ENCODE data around the gene COL4A2. TPM values are rescaled to one million over a fixed set of nuclear protein-coding genes. Genes with fewer than 3 reads are reported as not detected.

Gene COL4A2
- total and polyA plus RNA-seq, 7 experiments from 2014 or later = 0.05 TPM; not detected in 6

DNA sequence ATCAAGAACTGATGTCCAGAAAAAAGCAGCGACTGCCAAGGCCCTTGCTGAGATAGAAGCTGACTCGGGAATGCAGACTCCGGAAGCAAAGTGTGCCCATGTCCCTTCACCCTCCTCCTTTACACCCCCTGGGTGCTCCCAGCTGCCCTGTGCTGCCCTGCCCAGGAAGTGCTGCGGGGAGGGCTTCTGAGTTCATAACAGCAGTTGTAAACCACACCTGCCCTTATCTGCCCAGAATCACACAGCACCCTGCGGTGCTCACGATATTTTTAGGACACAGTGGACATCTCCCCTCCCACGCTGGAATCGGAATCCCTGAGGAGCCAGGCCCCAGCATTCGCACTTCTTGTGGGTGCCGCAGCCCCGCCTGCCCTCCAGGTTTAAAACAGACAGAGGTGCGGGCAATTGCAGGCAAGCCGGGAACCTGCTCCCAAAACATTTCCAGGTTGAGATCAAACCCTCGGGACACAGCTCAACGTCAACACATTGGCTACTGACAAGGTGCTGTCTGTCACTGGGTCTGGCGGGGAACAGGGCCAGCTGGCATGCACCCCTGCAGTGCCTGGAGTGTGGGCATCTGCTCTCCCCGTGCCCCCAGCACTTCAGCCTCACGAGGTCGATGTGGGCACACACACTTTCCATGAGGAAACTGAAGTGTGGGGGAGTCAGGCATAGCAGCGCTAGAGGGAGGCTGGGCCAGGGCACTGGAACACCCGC is 217.6 kb downstream of the COL4A2 start:
- no peak overlapping the region for H3K27ac ChIP-seq (ENCODE audit: low read depth, low read length)
- DNase-seq = peak in 3 of 9 donors; percentile 6 to 14 (median 14)
- no peaks in the 10 kb centered on the region for H3K27me3 ChIP-seq (ENCODE audit: control insufficient read depth in 2 of 2, insufficient read depth in 2 of 2, low read length in 2 of 2)
- intact Hi-C loops (cut with micrococcal nuclease) = loop anchor here in 1 of 2 donors (5.0 kb wide), 1 partner anchor 38 kb away; the partner anchor contains the start of gene RAB20
- POLR2A ChIA-PET = no interaction called here
- CTCF ChIA-PET = no interaction called here
- H3K9me3 Mint-ChIP-seq = peaks cover 0 to 1% (median 0%) of the 10 kb centered on the region in 11 donors
- no peaks in the 10 kb centered on the region for H3K9me3 ChIP-seq (ENCODE audit: control insufficient read depth in 2 of 3, low read length in 3 of 3)
- peaks cover 0 to 2% (median 0%) of the 10 kb centered on the region in 5 donors for H3K27me3 Mint-ChIP-seq
- peaks cover 9 to 22% of the 10 kb centered on the region in 2 donors for H3K4me1 ChIP-seq (ENCODE audit: control insufficient read depth in 2 of 2, insufficient read depth in 2 of 2, low read length in 2 of 2)
- peak overlapping the region in 5 of 9 donors; percentile 19 to 89 (median 63) for H3K27ac Mint-ChIP-seq
- no peak overlapping the region for H3K4me3 ChIP-seq (ENCODE audit: low read length)
- ATAC-seq = peak; percentile 31
- H3K36me3 Mint-ChIP-seq = peaks cover 0 to 13% (median 6%) of the 10 kb centered on the region in 5 donors
- H3K4me3 Mint-ChIP-seq = peak overlapping the region in 8 of 10 donors; percentile 54 to 77 (median 70)
- H3K4me1 Mint-ChIP-seq = peaks cover 15 to 39% (median 31%) of the 10 kb centered on the region in 7 donors
- no peaks in the 10 kb centered on the region for H3K36me3 ChIP-seq (ENCODE audit: control insufficient read depth in 2 of 3, insufficient read depth in 3 of 3, low read length in 3 of 3)

DNA sequence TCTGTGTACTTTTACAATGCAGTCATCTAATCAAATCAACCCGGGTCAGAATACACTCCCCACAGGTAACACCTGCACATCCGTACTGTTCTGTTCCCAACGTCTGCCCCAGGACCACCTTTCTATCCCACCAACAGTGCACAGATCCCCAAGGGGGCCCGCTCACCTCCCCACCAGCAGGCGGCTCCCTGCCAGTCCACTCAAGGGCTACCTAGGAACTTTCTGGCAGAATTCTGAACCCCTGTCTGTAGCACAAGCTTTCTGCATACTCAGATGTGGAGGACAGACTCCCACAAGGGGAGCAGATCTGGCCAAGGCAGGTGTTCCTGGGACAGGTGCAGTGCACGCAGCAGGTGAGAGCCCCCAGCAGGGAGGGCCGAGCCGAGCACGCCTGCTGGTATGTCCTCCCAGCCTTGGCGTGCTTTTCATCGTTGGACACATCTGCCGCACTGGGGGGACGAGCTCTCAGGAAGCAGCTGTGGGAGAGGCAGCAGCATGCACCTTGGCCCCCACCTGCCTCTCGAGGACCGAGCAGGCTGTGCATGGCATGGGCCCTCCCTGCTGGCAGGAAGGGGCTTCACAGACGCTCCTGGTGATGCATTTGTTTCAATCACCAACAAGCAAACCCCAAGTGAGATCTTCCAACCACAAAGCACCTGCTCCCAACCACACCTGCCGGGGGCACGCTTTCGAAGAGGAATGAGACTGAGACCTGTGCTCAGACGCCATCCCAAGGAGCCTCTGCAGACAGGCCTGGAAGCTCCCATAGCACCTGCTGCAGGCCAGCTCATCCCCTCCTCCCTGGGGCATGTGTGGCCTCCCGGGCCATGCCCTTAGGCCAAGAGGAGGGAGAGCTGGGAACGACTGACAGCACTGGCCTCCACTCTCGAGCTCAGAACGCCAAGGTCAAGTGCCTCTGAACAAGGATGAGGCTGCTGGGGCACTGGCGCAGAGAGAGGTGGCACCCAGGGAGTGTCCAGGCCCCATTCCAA is 218.5 kb downstream of the COL4A2 start:
- intact Hi-C loops (cut with micrococcal nuclease) = loop anchor here in 1 of 2 donors (5.0 kb wide), 1 partner anchor 37 kb away; the partner anchor contains the start of gene RAB20
- Histone ChIP-seq H3K4me1 (ENCODE audit: control insufficient read depth in 2 of 2, insufficient read depth in 2 of 2, low read length in 2 of 2) (peaks cover 9 to 22% of the 10 kb centered on the region in 2 donors), H3K4me3 (ENCODE audit: low read length) (no peak overlapping the region), H3K36me3 (ENCODE audit: control insufficient read depth in 2 of 3, insufficient read depth in 3 of 3, low read length in 3 of 3) (no peaks in the 10 kb centered on the region), H3K9me3 (ENCODE audit: control insufficient read depth in 2 of 3, low read length in 3 of 3) (no peaks in the 10 kb centered on the region), H3K27ac (ENCODE audit: low read depth, low read length) (no peak overlapping the region), H3K27me3 (ENCODE audit: control insufficient read depth in 2 of 2, insufficient read depth in 2 of 2, low read length in 2 of 2) (no peaks in the 10 kb centered on the region)
- Mint-ChIP-seq H3K27ac (peak overlapping the region in 4 of 9 donors; percentile 54 to 89 (median 66)), H3K4me3 (peak overlapping the region in 7 of 10 donors; percentile 37 to 77 (median 71)), H3K36me3 (peaks cover 0 to 6% (median 6%) of the 10 kb centered on the region in 5 donors), H3K27me3 (peaks cover 0 to 2% (median 0%) of the 10 kb centered on the region in 5 donors), H3K4me1 (peaks cover 15 to 39% (median 31%) of the 10 kb centered on the region in 7 donors), H3K9me3 (peaks cover 0 to 1% (median 0%) of the 10 kb centered on the region in 11 donors)
- CTCF ChIA-PET = interaction anchor here (1.3 kb wide), 1 partner anchor 70 kb away, joined by 6 read pairs; no protein-coding TSS in a partner anchor
- POLR2A ChIA-PET = no interaction called here
- peak in 6 of 9 donors; percentile 12 to 36 (median 25) for DNase-seq
- ATAC-seq = no peak

DNA sequence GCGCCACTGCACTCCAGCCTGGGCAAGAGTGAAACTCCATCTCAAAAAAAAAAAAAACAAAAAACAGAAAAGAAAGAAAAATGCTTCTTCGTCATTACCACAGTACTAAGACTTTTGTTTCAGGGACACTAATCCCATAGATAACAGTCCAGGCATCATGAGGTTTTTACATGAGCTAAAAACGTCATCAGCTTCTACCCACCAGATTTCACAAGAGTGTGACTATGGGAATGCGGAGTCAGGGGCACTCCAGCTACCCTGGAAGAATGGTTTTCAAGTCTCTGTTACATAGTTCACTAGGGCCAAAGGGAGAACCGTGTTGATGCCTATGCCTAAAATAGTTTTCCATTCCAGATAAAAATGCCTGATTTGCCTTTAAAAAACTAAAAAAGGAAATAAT is 221.3 kb downstream of the COL4A2 start:
- peaks cover 9 to 22% of the 10 kb centered on the region in 2 donors for H3K4me1 ChIP-seq (ENCODE audit: control insufficient read depth in 2 of 2, insufficient read depth in 2 of 2, low read length in 2 of 2)
- no peak overlapping the region for H3K27ac Mint-ChIP-seq
- H3K27ac ChIP-seq (ENCODE audit: low read depth, low read length) = no peak overlapping the region
- POLR2A ChIA-PET = no interaction called here
- H3K9me3 Mint-ChIP-seq = peaks cover 0 to 3% (median 0%) of the 10 kb centered on the region in 11 donors
- no peak overlapping the region for H3K4me3 ChIP-seq (ENCODE audit: low read length)
- CTCF ChIA-PET = no interaction called here
- H3K4me1 Mint-ChIP-seq = peaks cover 15 to 33% (median 29%) of the 10 kb centered on the region in 7 donors
- peaks cover 0 to 2% (median 0%) of the 10 kb centered on the region in 5 donors for H3K27me3 Mint-ChIP-seq
- H3K27me3 ChIP-seq (ENCODE audit: control insufficient read depth in 2 of 2, insufficient read depth in 2 of 2, low read length in 2 of 2) = no peaks in the 10 kb centered on the region
- DNase-seq (no peak), ATAC-seq (peak; percentile 64)
- H3K36me3 Mint-ChIP-seq = peaks cover 0 to 4% (median 0%) of the 10 kb centered on the region in 5 donors
- intact Hi-C loops (cut with micrococcal nuclease) = loop anchor here in 1 of 2 donors (5.0 kb wide), 1 partner anchor 34 kb away; the partner anchor contains the start of gene RAB20
- no peak overlapping the region for H3K4me3 Mint-ChIP-seq
- H3K36me3 ChIP-seq (ENCODE audit: control insufficient read depth in 2 of 3, insufficient read depth in 3 of 3, low read length in 3 of 3) = no peaks in the 10 kb centered on the region
- no peaks in the 10 kb centered on the region for H3K9me3 ChIP-seq (ENCODE audit: control insufficient read depth in 2 of 3, low read length in 3 of 3)

DNA sequence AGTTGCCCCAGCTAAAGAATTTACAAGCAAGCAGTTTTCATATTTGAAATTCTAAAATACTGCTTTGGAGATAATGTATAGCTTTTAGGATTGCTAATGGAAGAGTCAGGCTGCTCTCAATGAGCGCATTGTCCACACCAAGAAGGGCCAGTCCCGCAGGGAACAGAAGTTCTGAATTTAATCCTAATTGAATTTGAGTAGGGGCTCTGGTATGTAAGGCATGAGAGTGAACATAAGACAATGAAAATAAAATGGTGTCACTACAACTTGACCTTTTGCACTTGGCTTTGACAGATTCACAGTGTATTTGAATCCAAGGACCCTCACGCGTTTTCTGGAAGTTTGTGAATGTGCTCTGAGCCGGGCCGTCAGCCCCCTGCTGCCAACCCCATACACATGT is 221.8 kb downstream of the COL4A2 start:
- Mint-ChIP-seq H3K4me1 (peaks cover 15 to 32% (median 29%) of the 10 kb centered on the region in 7 donors), H3K36me3 (peaks cover 0 to 4% (median 0%) of the 10 kb centered on the region in 5 donors), H3K4me3 (no peak overlapping the region), H3K27ac (no peak overlapping the region), H3K27me3 (peaks cover 0 to 2% (median 0%) of the 10 kb centered on the region in 5 donors), H3K9me3 (peaks cover 0 to 3% (median 0%) of the 10 kb centered on the region in 11 donors)
- ATAC-seq (no peak), DNase-seq (no peak)
- no peaks in the 10 kb centered on the region for H3K9me3 ChIP-seq (ENCODE audit: control insufficient read depth in 2 of 3, low read length in 3 of 3)
- ChIA-PET CTCF (no interaction called here), POLR2A (no interaction called here)
- no peak overlapping the region for H3K4me3 ChIP-seq (ENCODE audit: low read length)
- H3K27ac ChIP-seq (ENCODE audit: low read depth, low read length) = no peak overlapping the region
- intact Hi-C loops (cut with micrococcal nuclease) = loop anchor here in 1 of 2 donors (5.0 kb wide), 1 partner anchor 33 kb away; the partner anchor contains the start of gene RAB20
- H3K4me1 ChIP-seq (ENCODE audit: control insufficient read depth in 2 of 2, insufficient read depth in 2 of 2, low read length in 2 of 2) = peaks cover 9 to 22% of the 10 kb centered on the region in 2 donors
- H3K36me3 ChIP-seq (ENCODE audit: control insufficient read depth in 2 of 3, insufficient read depth in 3 of 3, low read length in 3 of 3) = no peaks in the 10 kb centered on the region
- no peaks in the 10 kb centered on the region for H3K27me3 ChIP-seq (ENCODE audit: control insufficient read depth in 2 of 2, insufficient read depth in 2 of 2, low read length in 2 of 2)

DNA sequence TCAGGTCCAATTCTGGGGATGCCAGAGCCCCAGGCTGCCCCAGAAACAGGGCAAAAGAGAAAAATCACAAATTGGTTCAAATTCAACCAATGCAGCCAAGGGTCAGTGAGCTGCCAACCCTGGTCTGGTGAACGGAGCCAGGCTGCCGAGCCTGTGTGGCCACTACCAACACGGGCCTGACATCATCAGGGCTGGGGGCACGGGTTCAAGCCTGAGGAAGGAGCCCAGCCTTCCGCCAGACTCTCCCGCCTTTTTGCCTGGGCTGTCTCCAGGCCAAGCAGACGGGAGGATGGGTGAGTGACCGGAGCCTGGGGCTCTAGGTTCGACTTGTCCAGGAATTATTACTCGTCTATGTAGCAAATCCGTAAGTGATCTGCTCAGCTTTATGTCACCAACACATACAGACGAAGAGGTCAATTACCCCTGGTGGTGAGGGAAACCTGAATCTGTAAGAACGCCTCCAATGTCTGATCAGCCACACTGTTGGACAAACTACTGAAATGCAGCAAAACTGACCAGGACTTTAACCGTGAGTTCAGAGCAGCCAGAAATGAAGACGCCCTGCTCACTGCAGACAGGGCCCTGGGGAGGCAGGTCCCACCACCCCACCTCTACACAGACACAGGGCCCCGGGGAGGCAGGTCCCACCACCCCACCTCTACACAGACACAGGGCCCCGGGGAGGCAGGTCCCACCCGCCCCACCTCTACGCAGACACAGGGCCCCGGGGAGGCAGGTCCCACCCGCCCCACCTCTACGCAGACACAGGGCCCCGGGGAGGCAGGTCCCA is 222.6 kb downstream of the COL4A2 start:
- H3K36me3 Mint-ChIP-seq = peaks cover 0 to 7% (median 0%) of the 10 kb centered on the region in 5 donors
- POLR2A ChIA-PET = no interaction called here
- peaks cover 0 to 3% (median 0%) of the 10 kb centered on the region in 11 donors for H3K9me3 Mint-ChIP-seq
- Histone ChIP-seq H3K9me3 (ENCODE audit: control insufficient read depth in 2 of 3, low read length in 3 of 3) (no peaks in the 10 kb centered on the region), H3K36me3 (ENCODE audit: control insufficient read depth in 2 of 3, insufficient read depth in 3 of 3, low read length in 3 of 3) (no peaks in the 10 kb centered on the region), H3K4me3 (ENCODE audit: low read length) (no peak overlapping the region), H3K27me3 (ENCODE audit: control insufficient read depth in 2 of 2, insufficient read depth in 2 of 2, low read length in 2 of 2) (no peaks in the 10 kb centered on the region), H3K27ac (ENCODE audit: low read depth, low read length) (no peak overlapping the region), H3K4me1 (ENCODE audit: control insufficient read depth in 2 of 2, insufficient read depth in 2 of 2, low read length in 2 of 2) (peaks cover 5 to 16% of the 10 kb centered on the region in 2 donors)
- peaks cover 0 to 2% (median 0%) of the 10 kb centered on the region in 5 donors for H3K27me3 Mint-ChIP-seq
- H3K4me3 Mint-ChIP-seq = no peak overlapping the region
- intact Hi-C loops (cut with micrococcal nuclease) = loop anchor here in 1 of 2 donors (5.0 kb wide), 1 partner anchor 33 kb away; the partner anchor contains the start of gene RAB20
- no peak for DNase-seq
- no peak overlapping the region for H3K27ac Mint-ChIP-seq
- CTCF ChIA-PET = no interaction called here
- ATAC-seq = no peak
- peaks cover 8 to 24% (median 22%) of the 10 kb centered on the region in 7 donors for H3K4me1 Mint-ChIP-seq
